DND-41 (cell line): ENCODE measurements around the gene ACSS1.

Experiments
- ATAC-seq: fragments of 200-7000 bp; cut with Tn5 transposase; 3 replicates; pipeline ENCODE4 v1.9.1; 2021; ENCODE audit warnings: low read depth; ENCODE audit not compliant: insufficient read depth
- DNase-seq: peaks from one replicate; pipeline ENCODE4 v3.0.0-alpha.2; 2020
- H2AFZ ChIP-seq: 2 replicates; pipeline ENCODE4 v1.6.0; 2012; ENCODE audit warnings: low read depth, low read length
- H3K27ac ChIP-seq: 2 replicates; pipeline ENCODE4 v1.5.1; 2012; ENCODE audit warnings: low read length, inconsistent platforms
- H3K27me3 ChIP-seq: fragments of 200-600 bp; sonication (generic); 2 replicates; pipeline ENCODE4 v1.6.0; 2012; ENCODE audit warnings: low read length, mild to moderate bottlenecking, inconsistent platforms; ENCODE audit not compliant: insufficient read depth, poor library complexity
- H3K36me3 ChIP-seq: 2 replicates; pipeline ENCODE4 v1.5.1; 2012; ENCODE audit warnings: low read length, inconsistent platforms; ENCODE audit not compliant: insufficient read depth
- H3K4me1 ChIP-seq: 2 replicates; pipeline ENCODE4 v1.5.1; 2012; ENCODE audit warnings: mild to moderate bottlenecking, low read length; ENCODE audit not compliant: insufficient read depth
- H3K4me2 ChIP-seq: 2 replicates; pipeline ENCODE4 v1.6.0; 2012; ENCODE audit warnings: mild to moderate bottlenecking, moderate library complexity, low read length, inconsistent platforms; ENCODE audit not compliant: insufficient read depth
- H3K4me3 ChIP-seq, 2 experiments: fragments of 200-600 bp in 1 of 2; shearing (Covaris generic) in 1 of 2; 2 replicates each; pipeline ENCODE4 v1.5.1; 2012 to 2016; ENCODE audit warnings: inconsistent platforms in 2 of 2, low read length in 2 of 2, mild to moderate bottlenecking in 2 of 2, low read depth in 1 of 2, moderate library complexity in 1 of 2
- H3K79me2 ChIP-seq: 2 replicates; pipeline ENCODE4 v1.6.0; 2012; ENCODE audit warnings: low read length, inconsistent platforms; ENCODE audit not compliant: insufficient read depth
- H3K9ac ChIP-seq: 2 replicates; pipeline ENCODE4 v1.6.0; 2012; ENCODE audit warnings: low read depth, mild to moderate bottlenecking, inconsistent platforms, low read length, moderate library complexity
- H3K9me3 ChIP-seq: 2 replicates; pipeline ENCODE4 v1.5.1; 2012; ENCODE audit warnings: low read length, moderate library complexity, mild to moderate bottlenecking, inconsistent platforms; ENCODE audit not compliant: insufficient read depth, severe bottlenecking
- H4K20me1 ChIP-seq: 2 replicates; pipeline ENCODE4 v1.6.0; 2012; ENCODE audit warnings: low read length; ENCODE audit not compliant: insufficient read depth
- EZH2 ChIP-seq: IDR thresholded peaks from 3 replicates; pipeline ENCODE4 v1.6.1; 2012; ENCODE audit warnings: borderline replicate concordance, low read depth, mild to moderate bottlenecking, moderate library complexity, low read length, inconsistent platforms; ENCODE audit not compliant: severe bottlenecking
- TF ChIP-seq, protein P1 (sequence below): IDR thresholded peaks from 2 replicates; pipeline ENCODE4 v1.5.1; 2012; ENCODE audit warnings: borderline replicate concordance, low read length, moderate library complexity, mild to moderate bottlenecking; ENCODE audit not compliant: poor library complexity, severe bottlenecking; ENCODE audit errors: extremely low read depth

ACSS1 gene

DNA sequence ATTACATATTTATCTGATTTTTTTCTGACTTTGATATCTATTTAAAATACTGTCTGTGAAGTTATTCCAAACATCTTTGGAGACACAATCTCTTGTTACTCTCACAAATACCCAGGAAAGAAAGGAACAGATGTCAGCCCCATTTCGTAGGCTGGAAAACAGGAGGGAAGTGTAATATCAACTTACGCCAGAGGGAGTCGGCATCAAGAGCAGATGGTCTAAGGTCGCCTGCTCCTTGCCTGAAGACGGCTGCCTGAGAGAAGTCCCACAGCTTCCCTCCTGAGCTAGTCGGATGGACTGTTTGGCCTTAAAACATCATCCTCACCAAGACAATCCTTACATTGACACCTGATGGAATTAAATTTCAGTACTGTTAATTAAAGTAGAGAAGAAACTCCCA, 95.4 kb downstream of the ACSS1 start:
- H3K4me1 ChIP-seq, result no peaks in the 10 kb centered on the region
- H3K79me2 ChIP-seq, result no peaks in the 10 kb centered on the region
- no peak overlapping the region for H3K4me2 ChIP-seq
- H3K9me3 ChIP-seq, result no peaks in the 10 kb centered on the region
- no peaks in the 10 kb centered on the region for H3K27me3 ChIP-seq
- TF ChIP-seq, protein P1, sequence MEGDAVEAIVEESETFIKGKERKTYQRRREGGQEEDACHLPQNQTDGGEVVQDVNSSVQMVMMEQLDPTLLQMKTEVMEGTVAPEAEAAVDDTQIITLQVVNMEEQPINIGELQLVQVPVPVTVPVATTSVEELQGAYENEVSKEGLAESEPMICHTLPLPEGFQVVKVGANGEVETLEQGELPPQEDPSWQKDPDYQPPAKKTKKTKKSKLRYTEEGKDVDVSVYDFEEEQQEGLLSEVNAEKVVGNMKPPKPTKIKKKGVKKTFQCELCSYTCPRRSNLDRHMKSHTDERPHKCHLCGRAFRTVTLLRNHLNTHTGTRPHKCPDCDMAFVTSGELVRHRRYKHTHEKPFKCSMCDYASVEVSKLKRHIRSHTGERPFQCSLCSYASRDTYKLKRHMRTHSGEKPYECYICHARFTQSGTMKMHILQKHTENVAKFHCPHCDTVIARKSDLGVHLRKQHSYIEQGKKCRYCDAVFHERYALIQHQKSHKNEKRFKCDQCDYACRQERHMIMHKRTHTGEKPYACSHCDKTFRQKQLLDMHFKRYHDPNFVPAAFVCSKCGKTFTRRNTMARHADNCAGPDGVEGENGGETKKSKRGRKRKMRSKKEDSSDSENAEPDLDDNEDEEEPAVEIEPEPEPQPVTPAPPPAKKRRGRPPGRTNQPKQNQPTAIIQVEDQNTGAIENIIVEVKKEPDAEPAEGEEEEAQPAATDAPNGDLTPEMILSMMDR, result no peak
- no peak for TF ChIP-seq EZH2
- peaks cover 5% of the 10 kb centered on the region; the same call in 1 of the 2 replicates for H4K20me1 ChIP-seq
- no peak overlapping the region for H3K4me3 ChIP-seq
- no peak for ATAC-seq
- no peak overlapping the region for H3K9ac ChIP-seq
- peak; percentile 2 for DNase-seq
- H2AFZ ChIP-seq, result no peak overlapping the region
- H3K36me3 ChIP-seq, result peaks cover 88% of the 10 kb centered on the region
- no peak overlapping the region for H3K27ac ChIP-seq

- H3K9me3 ChIP-seq, result no peaks in the 10 kb centered on the region
- no peak overlapping the region for H3K4me3 ChIP-seq
- H3K79me2 ChIP-seq, result no peaks in the 10 kb centered on the region
- no peaks in the 10 kb centered on the region for H3K4me1 ChIP-seq
- H3K27me3 ChIP-seq, result no peaks in the 10 kb centered on the region
- H3K27ac ChIP-seq, result no peak overlapping the region
- H3K9ac ChIP-seq, result no peak overlapping the region
- DNase-seq (peak; percentile 2), ATAC-seq (no peak)
- H3K36me3 ChIP-seq, result peaks cover 85% of the 10 kb centered on the region
- no peak overlapping the region for H2AFZ ChIP-seq
- peaks cover 5% of the 10 kb centered on the region; the same call in 1 of the 2 replicates for H4K20me1 ChIP-seq
- no peak overlapping the region for H3K4me2 ChIP-seq
- TF ChIP-seq, protein P1, result no peak
- TF ChIP-seq EZH2, result no peak
Observed at GRCh38 chr20:24962182-24962492, 95.8 kb downstream of the ACSS1 start.

DNA sequence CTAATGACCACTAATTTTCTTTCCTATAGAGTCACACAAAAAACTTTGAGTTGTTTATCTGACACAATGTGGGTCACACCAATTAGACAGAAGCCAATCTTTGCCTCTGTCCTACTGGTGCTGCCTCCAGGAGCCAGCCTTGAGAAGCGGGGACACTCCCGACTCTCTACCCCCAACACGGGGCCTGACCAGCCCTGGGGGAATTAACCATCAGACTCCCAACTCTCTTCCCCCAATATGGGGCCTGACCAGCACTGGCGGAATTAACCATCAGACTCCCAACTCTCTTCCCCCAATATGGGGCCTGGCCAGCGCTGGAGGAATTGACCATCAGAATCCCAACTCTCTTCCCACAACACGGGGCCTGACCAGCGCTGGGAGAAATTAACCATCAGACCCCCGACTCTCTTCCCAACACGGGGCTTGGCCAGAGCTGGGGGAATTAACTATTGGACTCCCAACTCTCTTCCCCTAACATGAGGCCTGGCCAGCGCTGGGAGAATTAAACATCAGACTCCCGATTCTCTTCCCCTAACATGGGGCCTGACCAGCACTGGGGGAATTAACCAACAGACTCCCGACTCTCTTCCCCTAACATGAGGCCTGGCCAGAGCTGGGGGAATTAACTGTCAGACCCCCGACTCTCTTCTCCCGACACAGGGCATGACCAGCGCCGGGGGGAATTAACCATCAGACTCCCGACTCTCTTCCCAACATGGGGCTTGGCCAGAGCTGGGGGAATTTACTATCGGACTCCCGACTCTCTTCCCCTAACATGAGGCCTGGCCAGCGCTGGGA, 96.4 kb downstream of the ACSS1 start:
- H3K9me3 ChIP-seq, result no peaks in the 10 kb centered on the region
- no peak for TF ChIP-seq EZH2
- TF ChIP-seq, protein P1, result no peak
- H4K20me1 ChIP-seq, result peaks cover 6% of the 10 kb centered on the region
- H3K4me2 ChIP-seq, result no peak overlapping the region
- H3K36me3 ChIP-seq, result peaks cover 83% of the 10 kb centered on the region
- DNase-seq (no peak), ATAC-seq (no peak)
- no peak overlapping the region for H3K9ac ChIP-seq
- no peaks in the 10 kb centered on the region for H3K27me3 ChIP-seq
- H3K4me3 ChIP-seq, result no peak overlapping the region
- no peaks in the 10 kb centered on the region for H3K4me1 ChIP-seq
- H3K27ac ChIP-seq, result no peak overlapping the region
- H3K79me2 ChIP-seq, result no peaks in the 10 kb centered on the region
- H2AFZ ChIP-seq, result no peak overlapping the region
